Measurements from ENCODE around the gene ABCA7.

DNA sequence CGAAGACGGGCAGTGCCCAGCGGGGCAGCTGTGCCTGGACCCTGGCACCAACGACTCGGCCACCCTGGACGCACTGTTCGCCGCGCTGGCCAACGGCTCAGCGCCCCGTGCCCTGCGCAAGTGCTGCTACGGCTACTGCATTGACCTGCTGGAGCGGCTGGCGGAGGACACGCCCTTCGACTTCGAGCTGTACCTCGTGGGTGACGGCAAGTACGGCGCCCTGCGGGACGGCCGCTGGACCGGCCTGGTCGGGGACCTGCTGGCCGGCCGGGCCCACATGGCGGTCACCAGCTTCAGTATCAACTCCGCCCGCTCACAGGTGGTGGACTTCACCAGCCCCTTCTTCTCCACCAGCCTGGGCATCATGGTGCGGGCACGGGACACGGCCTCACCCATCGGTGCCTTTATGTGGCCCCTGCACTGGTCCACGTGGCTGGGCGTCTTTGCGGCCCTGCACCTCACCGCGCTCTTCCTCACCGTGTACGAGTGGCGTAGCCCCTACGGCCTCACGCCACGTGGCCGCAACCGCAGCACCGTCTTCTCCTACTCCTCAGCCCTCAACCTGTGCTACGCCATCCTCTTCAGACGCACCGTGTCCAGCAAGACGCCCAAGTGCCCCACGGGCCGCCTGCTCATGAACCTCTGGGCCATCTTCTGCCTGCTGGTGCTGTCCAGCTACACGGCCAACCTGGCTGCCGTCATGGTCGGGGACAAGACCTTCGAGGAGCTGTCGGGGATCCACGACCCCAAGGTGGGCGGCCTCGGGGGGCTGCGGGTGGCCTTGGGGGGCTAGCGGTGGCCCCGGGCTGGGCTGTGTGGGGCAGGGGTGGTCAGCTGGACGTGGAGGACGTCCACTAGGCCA is 34.9 kb upstream of the ABCA7 start:
- TF ChIP-seq, protein P1, sequence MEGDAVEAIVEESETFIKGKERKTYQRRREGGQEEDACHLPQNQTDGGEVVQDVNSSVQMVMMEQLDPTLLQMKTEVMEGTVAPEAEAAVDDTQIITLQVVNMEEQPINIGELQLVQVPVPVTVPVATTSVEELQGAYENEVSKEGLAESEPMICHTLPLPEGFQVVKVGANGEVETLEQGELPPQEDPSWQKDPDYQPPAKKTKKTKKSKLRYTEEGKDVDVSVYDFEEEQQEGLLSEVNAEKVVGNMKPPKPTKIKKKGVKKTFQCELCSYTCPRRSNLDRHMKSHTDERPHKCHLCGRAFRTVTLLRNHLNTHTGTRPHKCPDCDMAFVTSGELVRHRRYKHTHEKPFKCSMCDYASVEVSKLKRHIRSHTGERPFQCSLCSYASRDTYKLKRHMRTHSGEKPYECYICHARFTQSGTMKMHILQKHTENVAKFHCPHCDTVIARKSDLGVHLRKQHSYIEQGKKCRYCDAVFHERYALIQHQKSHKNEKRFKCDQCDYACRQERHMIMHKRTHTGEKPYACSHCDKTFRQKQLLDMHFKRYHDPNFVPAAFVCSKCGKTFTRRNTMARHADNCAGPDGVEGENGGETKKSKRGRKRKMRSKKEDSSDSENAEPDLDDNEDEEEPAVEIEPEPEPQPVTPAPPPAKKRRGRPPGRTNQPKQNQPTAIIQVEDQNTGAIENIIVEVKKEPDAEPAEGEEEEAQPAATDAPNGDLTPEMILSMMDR (IDR thresholded peaks at IDR 0.05; ENCODE audit: low read depth, low read length): no peak
- no peak for TF ChIP-seq EZH2phosphoT487 (IDR thresholded peaks at IDR 0.05; ENCODE audit: low read depth)

Data from OCI-LY3 (cell line).